ENCODE measurements around the gene PRR14L. TPM values are rescaled to one million over a fixed set of nuclear protein-coding genes. Genes with fewer than 3 reads are reported as not detected.

The PRR14L gene
- total RNA-seq, 1 experiment from 2014 or later = 43.9 TPM

DNA sequence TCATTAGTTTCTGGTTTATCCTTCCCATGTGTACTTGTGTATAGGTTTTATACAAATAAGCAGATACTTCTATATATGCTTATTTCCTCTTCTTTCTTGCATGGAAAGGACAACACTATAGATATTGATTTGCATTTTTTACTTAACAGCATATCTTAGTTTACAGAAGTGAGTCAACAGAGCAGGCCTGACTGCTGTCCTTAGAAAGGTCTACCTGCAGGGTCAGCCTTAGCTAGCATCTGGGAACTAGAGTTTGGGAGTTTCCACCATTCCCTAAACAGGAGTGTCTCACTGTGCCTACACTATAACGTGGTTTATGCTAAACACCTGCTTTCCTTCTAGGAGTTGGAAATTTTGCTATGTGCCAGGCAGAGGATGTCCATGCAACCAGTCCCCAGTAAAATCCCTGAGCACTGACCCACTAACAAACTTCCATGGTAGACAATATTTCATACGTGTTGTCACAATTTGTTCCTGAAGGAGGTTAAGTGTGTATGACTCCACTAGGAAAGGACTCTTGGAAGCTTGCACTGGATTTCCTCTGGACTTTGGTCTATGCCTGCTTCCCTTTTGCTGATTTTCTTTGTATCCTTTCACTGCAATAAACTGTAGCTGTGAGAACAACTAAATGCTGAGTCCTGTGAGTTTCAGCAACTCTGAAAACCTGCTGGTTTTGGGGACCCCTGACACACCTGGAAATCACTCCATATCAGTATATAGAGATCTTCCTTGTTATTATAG, 17.7 kb downstream of the PRR14L start:
- peaks cover 15% of the 10 kb centered on the region for H3K4me1 ChIP-seq (replicated peaks; ENCODE audit: insufficient read depth)
- H3K4me3 ChIP-seq = no peak overlapping the region
- DNase-seq = no peak
- H3K4me2 ChIP-seq = no peak overlapping the region
- H2AFZ ChIP-seq = no peak overlapping the region
- H3K27me3 ChIP-seq (ENCODE audit: insufficient read depth, low read depth) = no peaks in the 10 kb centered on the region
- peaks cover 73% of the 10 kb centered on the region for H3K79me2 ChIP-seq (ENCODE audit: low read depth)
- 0 out of 2 replicates have a peak, but pooled peaks cover 4% of the 10 kb centered on the region for H3F3A ChIP-seq (ENCODE audit: insufficient read depth, low read depth)
- TF ChIP-seq, protein P1, sequence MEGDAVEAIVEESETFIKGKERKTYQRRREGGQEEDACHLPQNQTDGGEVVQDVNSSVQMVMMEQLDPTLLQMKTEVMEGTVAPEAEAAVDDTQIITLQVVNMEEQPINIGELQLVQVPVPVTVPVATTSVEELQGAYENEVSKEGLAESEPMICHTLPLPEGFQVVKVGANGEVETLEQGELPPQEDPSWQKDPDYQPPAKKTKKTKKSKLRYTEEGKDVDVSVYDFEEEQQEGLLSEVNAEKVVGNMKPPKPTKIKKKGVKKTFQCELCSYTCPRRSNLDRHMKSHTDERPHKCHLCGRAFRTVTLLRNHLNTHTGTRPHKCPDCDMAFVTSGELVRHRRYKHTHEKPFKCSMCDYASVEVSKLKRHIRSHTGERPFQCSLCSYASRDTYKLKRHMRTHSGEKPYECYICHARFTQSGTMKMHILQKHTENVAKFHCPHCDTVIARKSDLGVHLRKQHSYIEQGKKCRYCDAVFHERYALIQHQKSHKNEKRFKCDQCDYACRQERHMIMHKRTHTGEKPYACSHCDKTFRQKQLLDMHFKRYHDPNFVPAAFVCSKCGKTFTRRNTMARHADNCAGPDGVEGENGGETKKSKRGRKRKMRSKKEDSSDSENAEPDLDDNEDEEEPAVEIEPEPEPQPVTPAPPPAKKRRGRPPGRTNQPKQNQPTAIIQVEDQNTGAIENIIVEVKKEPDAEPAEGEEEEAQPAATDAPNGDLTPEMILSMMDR (conservative IDR thresholded peaks at IDR 0.05) = no peak
- TF ChIP-seq EZH2 (IDR thresholded peaks at IDR 0.05; ENCODE audit: low read depth) = no peak
- ChIA-PET POLR2A (ENCODE audit: unreplicated experiment) (no interaction called here), CTCF (no interaction called here)
- no TSS peak for BruUV-seq (replicated peaks)
- intact Hi-C loops (cut with micrococcal nuclease; ENCODE audit: unreplicated experiment) = no loop called here
- peaks cover 3% of the 10 kb centered on the region; the same call in 1 of the 2 replicates for H3K36me3 ChIP-seq (ENCODE audit: low read depth)
- peaks cover 23% of the 10 kb centered on the region for H4K20me1 ChIP-seq (ENCODE audit: insufficient read depth)
- H3K27ac ChIP-seq = no peak overlapping the region
- no peaks in the 10 kb centered on the region for H3K9me3 ChIP-seq (ENCODE audit: insufficient read depth, low read depth)
- H3K9me2 ChIP-seq (ENCODE audit: insufficient read depth) = no peaks in the 10 kb centered on the region

GRCh38 chr22:31730344-31730711, 19.6 kb downstream of the PRR14L start:
- intact Hi-C loops (cut with micrococcal nuclease; ENCODE audit: unreplicated experiment) = no loop called here
- peaks cover 66% of the 10 kb centered on the region for H3K79me2 ChIP-seq (ENCODE audit: low read depth)
- POLR2A ChIA-PET (ENCODE audit: unreplicated experiment) = interaction anchor here (0.6 kb wide), 1 partner anchor 231 kb away, joined by 6 read pairs; no protein-coding TSS in a partner anchor

DNA sequence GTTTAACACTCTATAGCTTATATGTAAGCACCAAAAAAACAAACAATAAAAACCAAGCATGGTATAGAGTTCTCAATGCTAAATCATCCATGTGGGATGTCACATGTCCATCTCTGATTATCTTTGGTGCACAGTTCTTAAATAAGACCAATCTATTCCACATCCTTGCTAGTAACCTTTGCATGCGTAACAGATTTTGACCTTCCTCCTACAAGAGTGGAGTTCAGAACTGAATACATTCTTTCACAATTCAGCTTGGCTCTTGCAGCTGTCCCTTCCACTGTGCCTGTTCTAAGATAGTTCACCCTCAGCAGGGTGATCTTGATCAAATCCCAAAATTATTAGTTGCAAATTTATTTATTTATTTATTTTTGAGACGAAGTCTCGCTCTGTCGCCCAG, 21.1 kb downstream of the PRR14L start:
- ChIA-PET POLR2A (ENCODE audit: unreplicated experiment) (no interaction called here), CTCF (interaction anchor here (0.7 kb wide), 1 partner anchor 55 kb away, joined by 9 read pairs; no protein-coding TSS in a partner anchor)
- no TSS peak for BruUV-seq (replicated peaks)
- intact Hi-C loops (cut with micrococcal nuclease; ENCODE audit: unreplicated experiment) = no loop called here
- no peaks in the 10 kb centered on the region for H3K9me2 ChIP-seq (ENCODE audit: insufficient read depth)
- no peaks in the 10 kb centered on the region for H3K9me3 ChIP-seq (ENCODE audit: insufficient read depth, low read depth)
- H3K27ac ChIP-seq = no peak overlapping the region
- H3K4me2 ChIP-seq = no peak overlapping the region
- H4K20me1 ChIP-seq (ENCODE audit: insufficient read depth) = peaks cover 14% of the 10 kb centered on the region
- no peaks in the 10 kb centered on the region for H3K27me3 ChIP-seq (ENCODE audit: insufficient read depth, low read depth)
- no peak overlapping the region for H3K4me3 ChIP-seq
- H3K79me2 ChIP-seq (ENCODE audit: low read depth) = peaks cover 52% of the 10 kb centered on the region
- H3K36me3 ChIP-seq (ENCODE audit: low read depth) = 0 out of 2 replicates have a peak, but pooled peaks cover 2% of the 10 kb centered on the region
- no peaks in the 10 kb centered on the region for H3F3A ChIP-seq (ENCODE audit: insufficient read depth, low read depth)
- no peaks in the 10 kb centered on the region for H3K4me1 ChIP-seq (replicated peaks; ENCODE audit: insufficient read depth)
- DNase-seq = no peak
- TF ChIP-seq EZH2 (IDR thresholded peaks at IDR 0.05; ENCODE audit: low read depth) = no peak
- TF ChIP-seq, protein P1 (conservative IDR thresholded peaks at IDR 0.05) = no peak
- no peak overlapping the region for H2AFZ ChIP-seq

More at GRCh38 chr22:31730344-31730711, 19.6 kb downstream of the PRR14L start:
- H4K20me1 ChIP-seq (ENCODE audit: insufficient read depth) = peaks cover 19% of the 10 kb centered on the region
- no peak overlapping the region for H3K4me3 ChIP-seq
- BruUV-seq (replicated peaks) = no TSS peak
- no peak for TF ChIP-seq EZH2 (IDR thresholded peaks at IDR 0.05; ENCODE audit: low read depth)
- TF ChIP-seq, protein P1 (conservative IDR thresholded peaks at IDR 0.05) = 0 out of 2 replicates have a peak, but pooled peaks have one; percentile 28
- H3K9me2 ChIP-seq (ENCODE audit: insufficient read depth) = no peaks in the 10 kb centered on the region
- 0 out of 2 replicates have a peak, but pooled peaks cover 2% of the 10 kb centered on the region for H3K36me3 ChIP-seq (ENCODE audit: low read depth)
- H3K27me3 ChIP-seq (ENCODE audit: insufficient read depth, low read depth) = no peaks in the 10 kb centered on the region
- H3F3A ChIP-seq (ENCODE audit: insufficient read depth, low read depth) = 0 out of 2 replicates have a peak, but pooled peaks cover under 1% of the 10 kb centered on the region
- peaks cover 10% of the 10 kb centered on the region for H3K4me1 ChIP-seq (replicated peaks; ENCODE audit: insufficient read depth)
- no peak overlapping the region for H3K4me2 ChIP-seq
- no peak overlapping the region for H3K27ac ChIP-seq
- CTCF ChIA-PET = interaction anchor here (0.7 kb wide), 1 partner anchor 313 kb away, joined by 8 read pairs; the partner anchor contains the start of gene SLC5A1
- no peak for DNase-seq
- no peaks in the 10 kb centered on the region for H3K9me3 ChIP-seq (ENCODE audit: insufficient read depth, low read depth)
- H2AFZ ChIP-seq = no peak overlapping the region
